Mesothelial cell of epicardium (in vitro differentiated cells): Measurements from ENCODE around the gene JPH3. TPM values are rescaled to one million over a fixed set of nuclear protein-coding genes. Genes with fewer than 3 reads are reported as not detected.

Experiments used
- DNase-seq, 2 experiments: peaks; one replicate each; pipeline ENCODE4 v3.0.0; 2021; ENCODE audit warnings: low spot score in 2 of 2; ENCODE audit not compliant: unreplicated experiment in 2 of 2
- H3K27ac Mint-ChIP-seq: 2 replicates; pipeline ENCODE4 v1.8.0; 2021; ENCODE audit warnings: mixed read lengths
- H3K27me3 Mint-ChIP-seq: 2 replicates; pipeline ENCODE4 v1.8.0; 2021; ENCODE audit warnings: low read depth, mixed read lengths
- H3K36me3 Mint-ChIP-seq: 2 replicates; pipeline ENCODE4 v1.8.0; 2021; ENCODE audit warnings: mixed read lengths
- H3K4me1 Mint-ChIP-seq: 2 replicates; pipeline ENCODE4 v1.8.0; 2021; ENCODE audit warnings: mixed read lengths
- H3K4me3 Mint-ChIP-seq: 2 replicates; pipeline ENCODE4 v1.8.0; 2021; ENCODE audit warnings: mild to moderate bottlenecking, moderate library complexity, mixed read lengths
- H3K9me3 Mint-ChIP-seq: 2 replicates; pipeline ENCODE4 v1.8.0; 2021; ENCODE audit warnings: mixed read lengths
- CTCF ChIP-seq: fragments of 200-600 bp; sonication (generic); IDR thresholded peaks from one replicate; pipeline ENCODE4 v1.5.0; 2021; ENCODE audit warnings: antibody characterized with exemption; ENCODE audit not compliant: unreplicated experiment
- total RNA-seq: library from RNA; stranded (reverse); gene quantifications from 3 replicates; pipeline ENCODE4 v1.2.1, GENCODE V29; 2021

JPH3 gene
- total RNA-seq, 1 donor from 2014 or later, result 16.8 TPM

GRCh38 chr16:87604634-87605111 is 2.4 kb downstream of the JPH3 start:
- TF ChIP-seq CTCF, result no peak
- Mint-ChIP-seq H3K27ac (no peak overlapping the region), H3K27me3 (peaks cover 55% of the 10 kb centered on the region), H3K9me3 (no peaks in the 10 kb centered on the region), H3K4me1 (peaks cover 15% of the 10 kb centered on the region), H3K4me3 (peak overlapping the region; percentile 60), H3K36me3 (no peaks in the 10 kb centered on the region)
- no peak for DNase-seq

GRCh38 chr16:87607223-87607622 is 4.9 kb downstream of the JPH3 start:
- Mint-ChIP-seq H3K27ac (no peak overlapping the region), H3K27me3 (peaks cover 55% of the 10 kb centered on the region), H3K36me3 (no peaks in the 10 kb centered on the region), H3K4me3 (no peak overlapping the region), H3K4me1 (peaks cover 12% of the 10 kb centered on the region), H3K9me3 (no peaks in the 10 kb centered on the region)
- no peak for TF ChIP-seq CTCF
- no peak for DNase-seq

GRCh38 chr16:87607871-87608270 is 5.6 kb downstream of the JPH3 start:
- no peak for TF ChIP-seq CTCF
- DNase-seq, result no peak
- Mint-ChIP-seq H3K27me3 (peaks cover 55% of the 10 kb centered on the region), H3K9me3 (no peaks in the 10 kb centered on the region), H3K4me1 (peaks cover 12% of the 10 kb centered on the region), H3K36me3 (no peaks in the 10 kb centered on the region), H3K27ac (no peak overlapping the region), H3K4me3 (no peak overlapping the region)

- no peak for TF ChIP-seq CTCF
- Mint-ChIP-seq H3K36me3 (no peaks in the 10 kb centered on the region), H3K4me3 (no peak overlapping the region), H3K27ac (no peak overlapping the region), H3K4me1 (peaks cover 9% of the 10 kb centered on the region), H3K9me3 (no peaks in the 10 kb centered on the region), H3K27me3 (peaks cover 49% of the 10 kb centered on the region)
- peak; percentile 67 to 91 for DNase-seq
Measured at GRCh38 chr16:87608400-87608985, 6.2 kb downstream of the JPH3 start.

GRCh38 chr16:87610026-87610425 is 7.7 kb downstream of the JPH3 start:
- no peak overlapping the region for H3K27ac Mint-ChIP-seq
- no peak for DNase-seq
- H3K9me3 Mint-ChIP-seq, result no peaks in the 10 kb centered on the region
- no peak for TF ChIP-seq CTCF
- peaks cover 34% of the 10 kb centered on the region for H3K27me3 Mint-ChIP-seq
- no peaks in the 10 kb centered on the region for H3K36me3 Mint-ChIP-seq
- no peaks in the 10 kb centered on the region for H3K4me1 Mint-ChIP-seq
- H3K4me3 Mint-ChIP-seq, result no peak overlapping the region
